EL (cell line): ENCODE measurements around the gene ADRB2.
"Not testable (repeated sequence)": the region's sequence is repeated elsewhere in the genome, so short reads cannot be mapped to it uniquely, and the experiment has no call there.

Experiments
- DNase-seq: peaks from one replicate; pipeline ENCODE4 v3.0.0-alpha.2; 2016

ADRB2 gene

DNA sequence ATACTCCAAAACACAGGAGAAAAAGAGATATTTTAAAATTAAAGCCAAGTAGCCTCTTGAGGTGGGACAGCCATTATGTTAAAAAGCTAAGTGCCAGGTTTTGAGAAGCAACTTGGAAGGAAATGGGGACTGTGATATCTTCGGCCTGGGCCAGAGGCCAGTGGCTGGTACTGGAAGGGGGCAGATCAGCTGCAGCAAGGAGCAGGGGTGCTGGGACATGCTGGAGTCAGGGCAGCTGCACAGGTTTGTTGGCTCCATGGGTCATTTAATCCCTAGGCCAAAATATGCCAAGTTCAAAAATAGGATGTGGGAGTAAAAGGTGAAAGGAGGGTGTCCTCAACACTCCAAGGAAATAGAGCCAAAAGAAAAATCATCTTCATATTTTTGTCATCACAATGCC is 30.0 kb downstream of the ADRB2 start:
- no peak for DNase-seq

DNA sequence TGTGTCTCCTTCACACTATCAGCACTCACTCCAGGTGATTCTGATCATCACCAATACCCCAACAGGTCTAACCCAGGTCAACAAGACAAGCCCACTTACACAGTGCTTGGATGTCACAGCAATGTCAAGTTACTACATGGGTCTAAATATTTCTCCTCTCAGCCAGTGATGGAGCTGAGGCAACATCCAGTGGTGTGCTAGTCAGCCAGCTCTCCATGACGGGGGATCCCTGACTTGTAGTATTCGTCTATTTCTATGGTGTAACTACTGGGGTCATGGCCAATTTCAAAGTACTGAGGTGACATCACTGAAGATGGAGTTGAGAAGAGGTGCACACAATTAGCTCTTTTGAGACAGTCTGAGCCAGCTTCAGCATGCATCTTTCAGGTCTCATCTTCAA is 31.1 kb downstream of the ADRB2 start:
- DNase-seq, result no peak

- peak; percentile 64 for DNase-seq
These were observed 31.7 kb downstream of the ADRB2 start for GRCh38 chr5:148858106-148858505.

- DNase-seq, result peak; percentile 17
These were observed 32.1 kb downstream of the ADRB2 start for GRCh38 chr5:148858547-148858946.

DNA sequence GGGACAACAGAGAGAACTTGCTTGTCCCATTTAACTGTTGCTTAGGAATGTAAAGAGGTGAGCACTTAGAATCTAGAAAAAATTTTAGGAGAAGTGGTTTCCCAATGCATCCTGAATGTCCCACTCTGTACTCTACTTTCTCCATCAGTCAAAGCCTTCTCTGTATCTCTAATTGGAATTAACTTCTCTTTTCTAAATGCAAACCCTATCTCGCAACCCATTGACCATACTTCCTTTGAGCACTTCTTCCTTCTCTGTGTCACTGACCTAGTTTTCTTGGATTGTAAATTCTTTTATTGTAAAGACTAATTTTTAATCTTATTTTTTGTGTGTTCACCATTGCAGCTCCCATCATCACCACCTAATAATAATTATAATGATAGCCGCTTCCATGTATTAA is 33.3 kb downstream of the ADRB2 start:
- no peak for DNase-seq

- no peak for DNase-seq
These were observed 34.2 kb downstream of the ADRB2 start for GRCh38 chr5:148860599-148860998.

GRCh38 chr5:148861088-148861487 is 34.7 kb downstream of the ADRB2 start:
- DNase-seq, result no peak

DNA sequence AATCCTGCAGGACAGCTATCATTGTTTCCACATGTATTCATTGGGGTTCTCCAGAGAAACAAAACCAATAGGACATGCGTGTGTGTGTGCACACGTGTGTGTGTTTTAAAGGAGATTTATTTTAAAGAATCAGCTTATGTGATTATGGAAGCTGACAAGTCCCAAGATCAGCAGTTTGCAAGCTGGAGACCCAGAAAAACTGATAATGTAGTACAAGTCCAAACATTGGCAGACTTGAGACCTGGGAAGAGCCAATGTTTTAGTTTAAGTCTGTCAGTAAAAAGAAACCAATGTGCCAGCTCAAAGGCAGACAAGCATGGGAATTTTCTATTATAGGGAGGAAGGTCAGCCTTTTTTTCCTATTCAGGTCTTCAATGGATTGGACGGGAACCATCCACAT is 35.3 kb downstream of the ADRB2 start:
- no peak for DNase-seq

- DNase-seq, result no peak
These were observed 37.9 kb downstream of the ADRB2 start for GRCh38 chr5:148864113-148864841.

- no peak for DNase-seq
These were observed 39.6 kb downstream of the ADRB2 start for GRCh38 chr5:148866024-148866423.

- DNase-seq, result no peak
These were observed 46.7 kb downstream of the ADRB2 start for GRCh38 chr5:148873120-148873519.

GRCh38 chr5:148873690-148874485 is 47.5 kb downstream of the ADRB2 start:
- DNase-seq, result no peak

- DNase-seq, result peak; percentile 32
These were observed 48.9 kb downstream of the ADRB2 start for GRCh38 chr5:148875205-148875875.

DNA sequence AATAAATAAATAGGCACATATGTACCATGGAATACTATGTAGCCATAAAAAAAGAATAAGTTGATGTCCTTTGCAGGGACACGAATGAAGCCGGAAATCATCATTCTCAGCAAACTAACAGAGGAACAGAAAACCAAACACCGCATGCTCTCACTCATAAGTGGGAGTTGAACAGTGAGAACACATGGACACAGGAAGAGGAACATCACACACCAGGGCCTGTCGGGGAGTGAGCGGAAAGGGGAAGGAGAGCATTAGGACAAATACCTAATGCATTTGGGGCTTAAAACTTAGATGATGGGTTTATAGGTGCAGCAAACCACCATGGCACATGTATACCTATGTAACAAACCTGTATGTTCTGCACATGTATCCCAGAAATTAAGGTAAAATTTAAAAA is 51.0 kb downstream of the ADRB2 start:
- DNase-seq, result not testable (repeated sequence)
